GM12878 (cell line): ENCODE measurements around the gene WWOX.

Source experiments
- ELK1 ChIP-seq: IDR thresholded peaks from 2 replicates; pipeline ENCODE4 v1.6.1; 2012; ENCODE audit warnings: low read depth, low read length, improper control_type of control experiment
- FOS ChIP-seq: IDR thresholded peaks from 3 replicates; pipeline ENCODE4 v1.6.1; 2011; ENCODE audit warnings: borderline replicate concordance; ENCODE audit not compliant: insufficient read length; ENCODE audit errors: extremely low read depth
- MTA2 ChIP-seq: fragments of 450-650 bp; IDR thresholded peaks from 2 replicates; pipeline ENCODE4 v1.6.1; 2016; ENCODE audit warnings: low read depth, mild to moderate bottlenecking, moderate library complexity
- MXI1 ChIP-seq: fragments of 150-350 bp; IDR thresholded peaks from 2 replicates; pipeline ENCODE4 v1.6.1; 2011; ENCODE audit warnings: low read depth, mild to moderate bottlenecking, inconsistent platforms, low read length, improper control_type of control experiment
- POLR2A ChIP-seq: IDR thresholded peaks from 2 replicates; pipeline ENCODE4 v1.6.1; 2011; ENCODE audit warnings: low read depth, mild to moderate bottlenecking, low read length
- YY1 ChIP-seq: IDR thresholded peaks from 2 replicates; pipeline ENCODE4 v1.6.1; 2011; ENCODE audit warnings: low read depth, mild to moderate bottlenecking, low read length
- ZNF24 ChIP-seq: fragments of 450-650 bp; IDR thresholded peaks from 2 replicates; pipeline ENCODE4 v1.6.1; 2017; ENCODE audit warnings: antibody characterized with exemption, mild to moderate bottlenecking

DNA sequence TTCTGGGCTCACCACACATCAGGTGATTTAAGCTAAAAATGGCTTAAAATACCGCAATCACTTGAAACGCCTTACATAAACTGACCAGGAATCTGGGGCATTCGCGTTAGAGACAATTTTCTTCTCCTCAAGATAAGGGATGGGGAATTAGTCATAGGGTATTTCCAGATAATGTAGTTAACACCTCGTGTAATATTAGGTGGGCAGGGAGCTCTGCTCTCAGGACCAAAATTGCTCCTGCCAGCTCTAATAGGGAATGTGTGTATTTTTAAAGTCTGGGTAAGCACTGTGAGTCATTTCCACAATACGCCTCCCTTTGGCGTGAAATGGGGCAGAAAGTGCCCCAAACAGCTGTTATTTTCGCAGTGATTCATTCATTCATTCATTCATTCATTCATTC is 1092.5 kb downstream of the WWOX start:
- no peak for TF ChIP-seq MXI1
- TF ChIP-seq ZNF24 = no peak
- no peak for TF ChIP-seq POLR2A
- no peak for TF ChIP-seq YY1
- no peak for TF ChIP-seq ELK1
- no peak for TF ChIP-seq MTA2
- no peak for TF ChIP-seq FOS
